ENCODE results near the gene BCKDHA. TPM values are rescaled to one million over a fixed set of nuclear protein-coding genes. Genes with fewer than 3 reads are reported as not detected.

Gene BCKDHA
- total and polyA plus RNA-seq, 9 of the 15 experiments (the other 6 are each of a cell fraction or from before 2014, with no cell fraction given), result 4.5 to 52.5 (median 14.1) TPM

DNA sequence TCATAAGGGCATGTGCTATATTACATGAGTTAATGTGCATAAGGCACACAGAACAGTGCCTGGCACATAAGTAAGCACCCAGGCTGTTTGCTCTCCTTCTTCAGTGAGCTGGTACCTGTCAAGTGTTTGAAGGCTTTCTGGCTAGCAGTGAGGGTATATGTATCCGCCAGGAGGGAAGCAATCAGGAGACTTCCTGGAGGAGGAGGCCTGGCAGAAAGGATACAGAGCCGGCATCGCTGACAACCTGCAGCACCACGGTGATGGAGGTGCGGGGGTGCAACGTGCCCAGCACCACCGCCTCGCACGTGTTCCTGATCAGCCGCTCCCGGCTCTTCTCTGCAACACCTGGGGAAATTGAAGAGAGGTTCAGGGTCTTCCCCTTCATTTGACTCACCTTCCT, 6.0 kb upstream of the BCKDHA start:
- in situ Hi-C loops (cut with MboI), result no loop called here
- no peak for FAIRE-seq
- 83% methylated on average over 11 of the region's 11 CpGs for WGBS (ENCODE audit: insufficient coverage, low coverage, missing lambda C conversion rate)
- Histone ChIP-seq H3K9me3 (replicated peaks; ENCODE audit: control insufficient read depth, insufficient read depth, low read depth, low read length) (no peaks in the 10 kb centered on the region), H3K27me3 (ENCODE audit: control insufficient read depth in 2 of 2, insufficient read depth in 2 of 2, low read length in 2 of 2) (no peaks in the 10 kb centered on the region), H3K4me2 (ENCODE audit: insufficient read depth, low read length) (no peak overlapping the region), H2AFZ (ENCODE audit: low read depth, low read length) (no peak overlapping the region), H3K9ac (ENCODE audit: insufficient read depth in 1 of 2, low read depth in 2 of 2, low read length in 2 of 2) (no peak overlapping the region), H3K27ac (ENCODE audit: extremely low read depth, low read depth, low read length) (no peak overlapping the region), H3K4me3 (no peak overlapping the region), H3K36me3 (ENCODE audit: control insufficient read depth, insufficient read depth, low read length) (peaks cover 60% of the 10 kb centered on the region; the same call in 2 of the 3 replicates), H3K79me2 (ENCODE audit: control insufficient read depth, insufficient read depth, low read length) (peaks cover 25% of the 10 kb centered on the region), H3K4me1 (replicated peaks in 1 of 2; ENCODE audit: control insufficient read depth in 2 of 2, insufficient read depth in 2 of 2, low read length in 2 of 2) (peaks cover 13 to 17% of the 10 kb centered on the region in 2 experiments; a peak in 4 of 5 replicates), H4K20me1 (replicated peaks; ENCODE audit: control insufficient read depth, insufficient read depth, low read length) (no peaks in the 10 kb centered on the region), H3K9me1 (ENCODE audit: control insufficient read depth, insufficient read depth, low read length) (no peaks in the 10 kb centered on the region)
- ATAC-seq, result no peak
- ChIA-PET CTCF (ENCODE audit: low intra/inter-chr PET ratio) (no interaction called here), POLR2A (no interaction called here)
- TF ChIP-seq RBM25 (IDR thresholded peaks at IDR 0.05; ENCODE audit: low read depth, low read length, severe bottlenecking) (peak; percentile 10), GATA2 (CRISPR knock-in tag; IDR thresholded peaks at IDR 0.05) (no peak), ARID1B (IDR thresholded peaks at IDR 0.05) (no peak), TCF3 (CRISPR knock-in tag; IDR thresholded peaks at IDR 0.05) (no peak), ZFP36 (IDR thresholded peaks at IDR 0.05; ENCODE audit: low read depth, low read length, partially characterized antibody) (peak; percentile 91)
- intact Hi-C loops (cut with micrococcal nuclease), result no loop called here
- no TSS peak for BruUV-seq (replicated peaks)
- no peak for DNase-seq (ENCODE audit: extremely low read depth in 1 of 4, low spot score in 3 of 4)

GRCh38 chr19:41392775-41393174, 4.8 kb upstream of the BCKDHA start:
- Histone ChIP-seq H3K36me3 (ENCODE audit: control insufficient read depth, insufficient read depth, low read length) (peaks cover 52% of the 10 kb centered on the region; the same call in 2 of the 3 replicates), H3K27ac (ENCODE audit: extremely low read depth, low read depth, low read length) (no peak overlapping the region), H3K27me3 (ENCODE audit: control insufficient read depth in 2 of 2, insufficient read depth in 2 of 2, low read length in 2 of 2) (no peaks in the 10 kb centered on the region), H3K9me3 (replicated peaks; ENCODE audit: control insufficient read depth, insufficient read depth, low read depth, low read length) (no peaks in the 10 kb centered on the region), H3K9ac (ENCODE audit: insufficient read depth in 1 of 2, low read depth in 2 of 2, low read length in 2 of 2) (0 out of 4 replicates have a peak overlapping the region, but pooled peaks of 1 of the 2 experiments have one; percentile 61), H3K4me1 (replicated peaks in 1 of 2; ENCODE audit: control insufficient read depth in 2 of 2, insufficient read depth in 2 of 2, low read length in 2 of 2) (peaks cover 9 to 18% of the 10 kb centered on the region in 2 experiments; a peak in 4 of 5 replicates), H2AFZ (ENCODE audit: low read depth, low read length) (no peak overlapping the region), H3K79me2 (ENCODE audit: control insufficient read depth, insufficient read depth, low read length) (peaks cover 33% of the 10 kb centered on the region), H4K20me1 (replicated peaks; ENCODE audit: control insufficient read depth, insufficient read depth, low read length) (no peaks in the 10 kb centered on the region), H3K4me2 (ENCODE audit: insufficient read depth, low read length) (no peak overlapping the region), H3K9me1 (ENCODE audit: control insufficient read depth, insufficient read depth, low read length) (no peaks in the 10 kb centered on the region), H3K4me3 (no peak overlapping the region)
- POLR2A ChIA-PET, result interaction anchor here (0.6 to 1.1 kb wide), 4 partner anchors 8 to 1052 kb away, joined by 3 to 4 read pairs (median 3); no protein-coding TSS in a partner anchor
- ATAC-seq (no peak), DNase-seq (ENCODE audit: extremely low read depth in 1 of 4, low spot score in 3 of 4) (no peak), FAIRE-seq (no peak)
- no TSS peak for BruUV-seq (replicated peaks)
- 80% methylated on average over 12 of the region's 12 CpGs for WGBS (ENCODE audit: insufficient coverage, low coverage, missing lambda C conversion rate)
- TF ChIP-seq ZNF695 (CRISPR knock-in tag; IDR thresholded peaks at IDR 0.05) (no peak), SMARCB1 (IDR thresholded peaks at IDR 0.05; ENCODE audit: insufficient read length, low read depth) (no peak), ELF4 (CRISPR knock-in tag; IDR thresholded peaks at IDR 0.05) (no peak), CBFA2T2 (conservative IDR thresholded peaks at IDR 0.05) (no peak), HDAC6 (IDR thresholded peaks at IDR 0.05; ENCODE audit: low read depth, low read length) (no peak), PHF8 (IDR thresholded peaks at IDR 0.05; ENCODE audit: borderline replicate concordance, low read length) (no peak), ZNF224 (CRISPR knock-in tag; IDR thresholded peaks at IDR 0.05) (no peak), NR2F6 (CRISPR knock-in tag; IDR thresholded peaks at IDR 0.05) (no peak)
- TF ChIP-seq, protein P1, sequence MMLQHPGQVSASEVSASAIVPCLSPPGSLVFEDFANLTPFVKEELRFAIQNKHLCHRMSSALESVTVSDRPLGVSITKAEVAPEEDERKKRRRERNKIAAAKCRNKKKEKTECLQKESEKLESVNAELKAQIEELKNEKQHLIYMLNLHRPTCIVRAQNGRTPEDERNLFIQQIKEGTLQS (IDR thresholded peaks at IDR 0.05), result no peak
- TF ChIP-seq, protein P1 (CRISPR knock-in tag; conservative IDR thresholded peaks at IDR 0.05), result no peak
- TF ChIP-seq, protein P2, sequence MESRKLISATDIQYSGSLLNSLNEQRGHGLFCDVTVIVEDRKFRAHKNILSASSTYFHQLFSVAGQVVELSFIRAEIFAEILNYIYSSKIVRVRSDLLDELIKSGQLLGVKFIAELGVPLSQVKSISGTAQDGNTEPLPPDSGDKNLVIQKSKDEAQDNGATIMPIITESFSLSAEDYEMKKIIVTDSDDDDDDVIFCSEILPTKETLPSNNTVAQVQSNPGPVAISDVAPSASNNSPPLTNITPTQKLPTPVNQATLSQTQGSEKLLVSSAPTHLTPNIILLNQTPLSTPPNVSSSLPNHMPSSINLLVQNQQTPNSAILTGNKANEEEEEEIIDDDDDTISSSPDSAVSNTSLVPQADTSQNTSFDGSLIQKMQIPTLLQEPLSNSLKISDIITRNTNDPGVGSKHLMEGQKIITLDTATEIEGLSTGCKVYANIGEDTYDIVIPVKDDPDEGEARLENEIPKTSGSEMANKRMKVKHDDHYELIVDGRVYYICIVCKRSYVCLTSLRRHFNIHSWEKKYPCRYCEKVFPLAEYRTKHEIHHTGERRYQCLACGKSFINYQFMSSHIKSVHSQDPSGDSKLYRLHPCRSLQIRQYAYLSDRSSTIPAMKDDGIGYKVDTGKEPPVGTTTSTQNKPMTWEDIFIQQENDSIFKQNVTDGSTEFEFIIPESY (CRISPR knock-in tag; IDR thresholded peaks at IDR 0.05), result no peak
- CTCF ChIA-PET (ENCODE audit: low intra/inter-chr PET ratio), result no interaction called here
- in situ Hi-C loops (cut with MboI), result no loop called here
- intact Hi-C loops (cut with micrococcal nuclease), result no loop called here

Measured in K562 (cell line).